SU-DHL-6 (cell line): ENCODE measurements around the gene TSC22D4.

ENCODE experiments used
- CTCF ChIP-seq: fragments of 200-600 bp; sonication (generic); IDR thresholded peaks from one replicate; pipeline ENCODE4 v1.5.1; 2017; ENCODE audit warnings: antibody characterized with exemption, mild to moderate bottlenecking, low read length, moderate library complexity; ENCODE audit not compliant: insufficient read depth, poor library complexity, severe bottlenecking
- EZH2phosphoT487 ChIP-seq: fragments of 200-600 bp; sonication (generic), shearing (Covaris generic); conservative IDR thresholded peaks from 2 replicates; pipeline ENCODE4 v1.6.1; 2018; ENCODE audit warnings: mild to moderate bottlenecking, antibody characterized with exemption, low read length, moderate library complexity, mixed read lengths

GRCh38 chr7:100490483-100491191, 11.6 kb upstream of the TSC22D4 start:
- TF ChIP-seq CTCF (no peak), EZH2phosphoT487 (no peak)
